Measurements from ENCODE around the gene PPP5C.
"Not testable (repeated sequence)": the region's sequence is repeated elsewhere in the genome, so short reads cannot be mapped to it uniquely, and the experiment has no call there.

PPP5C gene

GRCh38 chr19:46435689-46436088, 88.8 kb downstream of the PPP5C start:
- ATAC-seq, result not testable (repeated sequence)

Measured in activated CD4-positive, CD25-positive, alpha-beta regulatory T cell treated with anti-CD3 and anti-CD28 coated beads, Interleukin-2, amount 50 U/mL, for 24 hours (primary cell).